ENCODE results near the gene GP1BB.

- TF ChIP-seq POLR2A (IDR thresholded peaks at IDR 0.05) (no peak), CTCF (IDR thresholded peaks at IDR 0.05) (no peak), POLR2AphosphoS5 (IDR thresholded peaks at IDR 0.05) (no peak)
These were observed 15.7 kb upstream of the GP1BB start for GRCh38 chr22:19707347-19708290.

Data from prostate gland (tissue), 2 donors.